Gastrocnemius medialis (tissue), 4 donors: ENCODE measurements around the gene PELI3.
"Not testable (repeated sequence)": the region's sequence is repeated elsewhere in the genome, so short reads cannot be mapped to it uniquely, and the experiment has no call there.

Experiments
- CTCF ChIP-seq, 5 experiments: fragments of 450-650 bp in 3 of 5; fragments of 200-600 bp in 2 of 5; sonication (generic) in 2 of 5; IDR thresholded peaks in 4 of 5; conservative IDR thresholded peaks in 1 of 5; 1 replicate in 4 of 5; 2 replicates in 1 of 5; pipeline ENCODE4 v1.5.1; 2016 to 2019; ENCODE audit warnings: antibody characterized with exemption in 5 of 5, mild to moderate bottlenecking in 3 of 5, moderate library complexity in 3 of 5
- POLR2A ChIP-seq, 2 donors: fragments of 450-650 bp; IDR thresholded peaks; one replicate each; pipeline ENCODE4 v1.6.1; 2017; ENCODE audit warnings: antibody characterized with exemption in 2 of 2, mild to moderate bottlenecking in 2 of 2, moderate library complexity in 2 of 2

DNA sequence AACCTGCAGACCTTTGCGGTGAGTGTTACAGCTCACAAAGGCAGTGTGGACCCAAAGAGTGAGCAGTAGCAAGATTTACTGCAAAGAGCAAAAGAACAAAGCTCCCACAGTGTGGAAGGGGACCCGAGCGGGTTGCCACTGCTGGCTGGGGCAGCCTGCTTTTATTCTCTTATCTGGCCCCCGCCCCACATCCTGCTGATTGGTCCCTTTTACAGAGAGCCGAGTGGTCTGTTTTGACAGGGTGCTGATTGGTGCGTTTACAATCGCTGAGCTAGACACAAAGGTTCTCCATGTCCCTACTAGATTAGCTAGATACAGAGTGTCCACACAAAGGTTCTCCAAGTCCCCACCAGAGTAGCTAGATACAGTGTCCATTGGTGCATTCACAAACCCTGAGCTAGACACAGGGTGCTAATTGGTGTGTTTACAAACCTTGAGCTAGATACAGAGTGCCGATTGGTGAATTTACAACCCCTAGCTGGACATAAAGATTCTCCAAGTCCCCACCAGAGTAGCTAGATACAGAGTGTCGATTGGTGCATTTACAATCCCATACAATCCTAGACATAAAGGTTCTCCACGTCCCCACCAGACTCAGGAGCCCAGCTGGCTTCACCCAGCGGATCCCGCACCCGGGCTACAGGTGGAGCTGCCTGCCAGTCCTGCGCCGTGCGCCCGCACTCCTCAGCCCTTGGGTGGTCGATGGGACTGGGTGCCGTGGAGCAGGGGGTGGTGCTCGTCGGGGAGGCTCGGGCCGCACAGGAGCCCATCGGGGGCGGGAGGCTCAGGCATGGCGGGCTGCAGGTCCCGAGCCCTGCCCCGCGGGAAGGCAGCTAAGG, 26.4 kb upstream of the PELI3 start:
- TF ChIP-seq CTCF (IDR thresholded peaks at IDR 0.05 in 4 of 5, conservative IDR thresholded peaks at IDR 0.05 in 1 of 5); POLR2A (IDR thresholded peaks at IDR 0.05): not testable (repeated sequence)
